Central memory CD8-positive, alpha-beta T cell (primary cell): Measurements from ENCODE around the gene SOX4.

ENCODE experiments used
- ATAC-seq: fragments of 150-1000 bp; cut with Tn5 transposase; replicated peaks from 2 replicates; pipeline ENCODE4 v1.10.0; 2022; ENCODE audit warnings: mild to moderate bottlenecking, moderate FRiP score, moderate number of reproducible peaks; ENCODE audit not compliant: poor library complexity, severe bottlenecking; ENCODE audit errors: extremely low read depth
- DNase-seq, 2 donors: peaks; one replicate each; pipeline ENCODE4 v3.0.0; 2021; ENCODE audit warnings: low spot score in 2 of 2
- H3K27ac Mint-ChIP-seq: one replicate; pipeline ENCODE4 v1.8.0; 2022; ENCODE audit warnings: low read depth, mild to moderate bottlenecking, moderate library complexity, mixed read lengths
- H3K27me3 Mint-ChIP-seq: one replicate; pipeline ENCODE4 v1.8.0; 2022; ENCODE audit warnings: mixed read lengths
- H3K36me3 Mint-ChIP-seq: one replicate; pipeline ENCODE4 v1.8.0; 2022; ENCODE audit warnings: mild to moderate bottlenecking, moderate library complexity, mixed read lengths; ENCODE audit not compliant: insufficient read depth
- H3K4me1 Mint-ChIP-seq: one replicate; pipeline ENCODE4 v1.8.0; 2022; ENCODE audit warnings: mixed read lengths
- H3K4me3 Mint-ChIP-seq: one replicate; pipeline ENCODE4 v1.8.0; 2022; ENCODE audit warnings: mild to moderate bottlenecking, moderate library complexity, mixed read lengths
- H3K9me3 Mint-ChIP-seq: one replicate; pipeline ENCODE4 v1.8.0; 2022; ENCODE audit warnings: mixed read lengths

Gene SOX4

DNA sequence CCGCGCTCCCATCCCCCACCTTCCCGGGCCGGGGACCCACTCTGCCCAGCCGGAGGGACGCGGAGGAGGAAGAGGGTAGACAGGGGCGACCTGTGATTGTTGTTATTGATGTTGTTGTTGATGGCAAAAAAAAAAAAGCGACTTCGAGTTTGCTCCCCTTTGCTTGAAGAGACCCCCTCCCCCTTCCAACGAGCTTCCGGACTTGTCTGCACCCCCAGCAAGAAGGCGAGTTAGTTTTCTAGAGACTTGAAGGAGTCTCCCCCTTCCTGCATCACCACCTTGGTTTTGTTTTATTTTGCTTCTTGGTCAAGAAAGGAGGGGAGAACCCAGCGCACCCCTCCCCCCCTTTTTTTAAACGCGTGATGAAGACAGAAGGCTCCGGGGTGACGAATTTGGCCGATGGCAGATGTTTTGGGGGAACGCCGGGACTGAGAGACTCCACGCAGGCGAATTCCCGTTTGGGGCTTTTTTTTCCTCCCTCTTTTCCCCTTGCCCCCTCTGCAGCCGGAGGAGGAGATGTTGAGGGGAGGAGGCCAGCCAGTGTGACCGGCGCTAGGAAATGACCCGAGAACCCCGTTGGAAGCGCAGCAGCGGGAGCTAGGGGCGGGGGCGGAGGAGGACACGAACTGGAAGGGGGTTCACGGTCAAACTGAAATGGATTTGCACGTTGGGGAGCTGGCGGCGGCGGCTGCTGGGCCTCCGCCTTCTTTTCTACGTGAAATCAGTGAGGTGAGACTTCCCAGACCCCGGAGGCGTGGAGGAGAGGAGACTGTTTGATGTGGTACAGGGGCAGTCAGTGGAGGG lies 2.8 kb downstream of the SOX4 start:
- no peaks in the 10 kb centered on the region for H3K9me3 Mint-ChIP-seq
- H3K36me3 Mint-ChIP-seq = peaks cover 13% of the 10 kb centered on the region
- H3K4me1 Mint-ChIP-seq = peaks cover 23% of the 10 kb centered on the region
- ATAC-seq (no peak), DNase-seq (no peak)
- H3K27ac Mint-ChIP-seq = peak overlapping the region; percentile 90
- H3K27me3 Mint-ChIP-seq = peaks cover 49% of the 10 kb centered on the region
- H3K4me3 Mint-ChIP-seq = no peak overlapping the region

DNA sequence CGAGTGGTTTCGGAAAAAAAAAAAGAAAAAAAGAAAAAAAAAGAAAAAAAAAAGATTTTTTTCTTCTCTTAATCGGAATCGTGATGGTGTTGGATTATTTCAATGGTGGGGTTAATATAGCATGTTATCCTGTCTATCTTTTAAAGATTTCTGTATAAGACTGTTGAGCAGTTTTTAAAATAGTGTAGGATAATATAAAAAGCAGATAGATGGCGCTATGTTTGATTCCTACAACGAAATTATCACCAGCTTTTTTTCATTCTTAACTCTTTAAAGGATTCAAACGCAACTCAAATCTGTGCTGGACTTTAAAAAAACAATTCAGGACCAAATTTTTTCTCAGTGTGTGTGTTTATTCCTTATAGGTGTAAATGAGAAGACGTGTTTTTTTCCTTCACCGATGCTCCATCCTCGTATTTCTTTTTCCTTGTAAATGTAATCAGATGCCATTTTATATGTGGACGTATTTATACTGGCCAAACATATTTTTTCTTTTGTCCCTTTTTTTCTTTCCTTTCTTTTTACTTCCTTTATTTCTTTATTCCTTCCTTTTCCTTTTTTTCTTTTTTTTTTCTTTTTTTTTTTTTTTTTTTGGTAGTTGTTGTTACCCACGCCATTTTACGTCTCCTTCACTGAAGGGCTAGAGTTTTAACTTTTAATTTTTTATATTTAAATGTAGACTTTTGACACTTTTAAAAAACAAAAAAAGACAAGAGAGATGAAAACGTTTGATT lies 3.6 kb downstream of the SOX4 start:
- Mint-ChIP-seq H3K4me3 (no peak overlapping the region), H3K27ac (peak overlapping the region; percentile 90), H3K36me3 (peaks cover 13% of the 10 kb centered on the region), H3K27me3 (peaks cover 55% of the 10 kb centered on the region), H3K9me3 (no peaks in the 10 kb centered on the region), H3K4me1 (peaks cover 23% of the 10 kb centered on the region)
- ATAC-seq = no peak
- DNase-seq = no peak

DNA sequence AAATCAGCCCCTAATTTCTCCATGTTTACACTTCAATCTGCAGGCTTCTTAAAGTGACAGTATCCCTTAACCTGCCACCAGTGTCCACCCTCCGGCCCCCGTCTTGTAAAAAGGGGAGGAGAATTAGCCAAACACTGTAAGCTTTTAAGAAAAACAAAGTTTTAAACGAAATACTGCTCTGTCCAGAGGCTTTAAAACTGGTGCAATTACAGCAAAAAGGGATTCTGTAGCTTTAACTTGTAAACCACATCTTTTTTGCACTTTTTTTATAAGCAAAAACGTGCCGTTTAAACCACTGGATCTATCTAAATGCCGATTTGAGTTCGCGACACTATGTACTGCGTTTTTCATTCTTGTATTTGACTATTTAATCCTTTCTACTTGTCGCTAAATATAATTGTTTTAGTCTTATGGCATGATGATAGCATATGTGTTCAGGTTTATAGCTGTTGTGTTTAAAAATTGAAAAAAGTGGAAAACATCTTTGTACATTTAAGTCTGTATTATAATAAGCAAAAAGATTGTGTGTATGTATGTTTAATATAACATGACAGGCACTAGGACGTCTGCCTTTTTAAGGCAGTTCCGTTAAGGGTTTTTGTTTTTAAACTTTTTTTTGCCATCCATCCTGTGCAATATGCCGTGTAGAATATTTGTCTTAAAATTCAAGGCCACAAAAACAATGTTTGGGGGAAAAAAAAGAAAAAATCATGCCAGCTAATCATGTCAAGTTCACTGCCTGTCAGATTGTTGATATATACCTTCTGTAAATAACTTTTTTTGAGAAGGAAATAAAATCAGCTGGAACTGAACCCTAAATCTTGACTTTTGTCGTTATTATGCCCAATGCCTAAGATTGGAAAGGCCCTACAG lies 4.5 kb downstream of the SOX4 start:
- Mint-ChIP-seq H3K36me3 (peaks cover 13% of the 10 kb centered on the region), H3K27me3 (peaks cover 55% of the 10 kb centered on the region), H3K27ac (no peak overlapping the region), H3K4me3 (no peak overlapping the region), H3K9me3 (no peaks in the 10 kb centered on the region), H3K4me1 (peaks cover 23% of the 10 kb centered on the region)
- DNase-seq (no peak), ATAC-seq (no peak)

DNA sequence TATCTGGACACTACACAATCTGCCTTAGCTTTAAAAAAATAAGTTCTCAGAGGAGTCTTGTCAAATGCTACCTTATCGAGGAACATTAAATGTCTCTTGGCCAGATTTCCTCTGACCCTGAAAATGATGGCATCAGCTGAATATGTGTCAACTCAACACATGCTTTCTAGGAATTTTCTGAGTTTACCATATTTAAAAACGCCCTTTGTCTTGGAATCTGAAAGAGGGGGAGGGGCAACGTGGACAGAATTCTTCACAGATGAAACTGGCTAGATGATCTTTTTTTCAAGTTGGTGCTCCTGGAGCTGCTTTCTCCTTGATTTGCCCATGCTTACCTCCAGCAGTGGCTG lies 5.1 kb downstream of the SOX4 start:
- H3K27ac Mint-ChIP-seq = no peak overlapping the region
- peaks cover 55% of the 10 kb centered on the region for H3K27me3 Mint-ChIP-seq
- H3K9me3 Mint-ChIP-seq = no peaks in the 10 kb centered on the region
- DNase-seq (no peak), ATAC-seq (no peak)
- peaks cover 23% of the 10 kb centered on the region for H3K4me1 Mint-ChIP-seq
- peaks cover 13% of the 10 kb centered on the region for H3K36me3 Mint-ChIP-seq
- no peak overlapping the region for H3K4me3 Mint-ChIP-seq

DNA sequence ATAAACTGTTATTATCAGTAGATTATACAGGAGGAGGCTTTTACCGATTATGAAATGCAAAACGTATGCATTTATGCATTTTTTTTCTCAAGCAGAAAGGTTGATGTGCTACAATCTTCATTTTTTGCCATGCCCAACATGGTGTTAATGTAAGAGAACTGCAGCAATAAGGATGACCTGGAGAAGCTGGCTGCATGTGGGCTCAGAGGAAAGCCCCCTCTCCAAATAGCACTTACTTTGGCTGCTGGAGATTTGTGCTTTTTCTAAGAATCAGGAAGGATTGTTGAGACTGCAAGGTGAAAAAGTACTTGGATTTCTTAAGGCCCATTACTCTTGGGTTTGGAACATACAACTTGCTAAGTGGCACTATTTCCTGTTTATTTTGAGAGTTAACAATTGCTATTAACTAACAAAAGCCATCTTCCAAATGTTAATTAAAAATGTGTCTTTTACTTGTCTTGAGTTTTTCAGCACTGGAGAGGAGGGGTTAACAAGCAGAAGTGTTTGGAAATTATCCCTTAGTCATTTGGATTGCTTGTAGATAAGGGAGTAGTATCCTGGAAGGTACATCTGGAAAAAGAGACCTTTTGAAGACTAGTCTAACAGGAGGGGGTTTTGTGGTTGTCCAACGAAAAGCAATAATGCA lies 5.6 kb downstream of the SOX4 start:
- Mint-ChIP-seq H3K27me3 (peaks cover 57% of the 10 kb centered on the region), H3K4me1 (peaks cover 23% of the 10 kb centered on the region), H3K4me3 (no peak overlapping the region), H3K9me3 (no peaks in the 10 kb centered on the region), H3K27ac (no peak overlapping the region), H3K36me3 (peaks cover 13% of the 10 kb centered on the region)
- DNase-seq = no peak
- ATAC-seq = no peak

DNA sequence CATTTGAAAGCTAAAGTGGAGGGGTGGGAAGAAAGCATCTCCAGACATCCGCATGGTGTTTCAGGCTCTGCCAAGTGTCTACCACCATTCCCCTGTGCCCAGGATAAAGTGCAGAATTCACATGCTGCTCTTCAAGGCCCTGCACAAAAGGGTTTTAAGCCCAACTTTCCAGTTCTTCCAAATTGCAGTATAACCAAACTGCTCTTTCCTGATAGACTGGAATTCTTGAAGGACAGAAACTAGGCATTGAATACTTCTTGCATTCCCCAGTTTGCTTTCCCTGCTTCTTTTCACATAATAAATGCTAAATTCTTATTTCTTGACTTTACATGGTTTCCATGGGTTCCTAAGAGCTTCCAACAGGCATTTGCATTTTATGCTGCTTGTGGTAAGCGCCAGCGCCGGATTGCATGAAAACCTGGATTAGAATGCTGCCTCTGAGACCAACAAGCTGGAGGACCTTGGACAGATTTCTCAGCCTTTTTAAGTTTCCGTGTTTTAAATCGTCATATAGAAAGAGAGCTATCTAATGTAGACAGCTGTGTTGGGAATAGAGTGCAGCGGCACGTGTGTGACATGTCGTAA lies 7.9 kb downstream of the SOX4 start:
- no peak for DNase-seq
- Mint-ChIP-seq H3K9me3 (no peaks in the 10 kb centered on the region), H3K36me3 (peaks cover 4% of the 10 kb centered on the region), H3K27me3 (peaks cover 64% of the 10 kb centered on the region), H3K4me3 (no peak overlapping the region), H3K27ac (no peak overlapping the region), H3K4me1 (peaks cover 8% of the 10 kb centered on the region)
- no peak for ATAC-seq

DNA sequence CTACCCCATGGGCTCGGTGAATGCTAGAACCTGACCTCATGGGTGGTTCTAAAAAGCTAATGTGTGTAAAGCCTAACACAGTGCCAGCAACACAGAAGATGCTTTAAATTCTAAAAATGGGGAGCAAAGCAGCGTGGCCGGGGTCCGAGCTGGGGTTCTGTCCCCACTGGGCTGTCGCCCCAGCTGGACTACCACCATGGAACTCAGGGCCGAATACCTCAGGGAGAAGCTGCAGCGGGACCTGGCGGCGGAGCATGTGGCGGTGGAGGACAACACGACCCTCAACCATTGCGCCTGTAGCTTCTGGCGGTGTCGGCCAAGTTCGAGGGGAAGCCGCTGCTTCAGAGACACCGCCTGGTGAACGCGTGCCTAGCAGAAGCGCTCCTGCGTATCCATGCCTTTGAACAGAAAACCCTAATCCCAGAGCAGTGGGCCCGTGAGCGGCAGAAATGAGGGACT lies 8.4 kb downstream of the SOX4 start:
- Mint-ChIP-seq H3K27me3 (peaks cover 64% of the 10 kb centered on the region), H3K27ac (no peak overlapping the region), H3K9me3 (no peaks in the 10 kb centered on the region), H3K4me1 (peaks cover 2% of the 10 kb centered on the region), H3K4me3 (no peak overlapping the region), H3K36me3 (peaks cover under 1% of the 10 kb centered on the region)
- DNase-seq (no peak), ATAC-seq (no peak)

DNA sequence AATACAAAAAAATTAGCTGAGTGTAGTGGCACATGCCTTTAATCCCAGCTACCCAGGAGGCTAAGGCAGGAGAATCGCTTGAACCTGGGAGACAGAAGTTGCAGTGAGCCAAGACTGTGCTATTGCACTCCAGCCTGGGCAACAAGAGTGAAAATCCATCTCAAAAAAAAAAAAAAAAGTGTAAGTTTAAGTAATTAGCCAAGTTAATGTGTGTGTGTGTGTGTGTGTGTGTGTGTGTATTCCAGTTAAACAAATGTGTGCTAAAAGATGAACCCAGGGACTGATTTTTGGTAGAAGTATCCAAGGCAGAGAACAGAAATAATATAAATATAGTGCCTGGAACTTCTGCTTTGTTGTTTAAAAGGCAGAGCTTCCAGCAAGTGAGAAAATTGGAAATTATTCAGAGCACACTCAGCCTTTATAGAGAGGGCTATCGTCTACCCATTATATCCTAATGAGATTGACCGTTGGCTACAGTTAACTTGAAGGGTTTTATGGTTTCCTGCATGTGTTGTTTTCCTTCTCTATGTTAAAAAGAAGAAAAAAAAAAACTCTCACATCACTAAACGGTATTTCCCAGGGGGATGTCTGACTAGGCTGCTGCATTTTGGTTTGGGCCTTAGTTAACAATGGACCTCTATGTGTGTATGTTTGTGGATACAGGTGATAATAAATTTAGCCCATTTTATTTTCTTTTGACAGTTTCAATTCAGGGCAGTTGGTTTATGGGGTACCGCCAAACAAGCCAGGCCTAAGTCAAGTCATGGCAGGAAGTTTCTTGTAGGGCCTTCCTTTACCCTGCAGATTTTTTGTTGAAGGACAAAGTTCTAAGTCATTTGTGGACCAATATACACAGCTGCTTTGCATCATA lies 9.8 kb downstream of the SOX4 start:
- DNase-seq (no peak), ATAC-seq (no peak)
- Mint-ChIP-seq H3K4me3 (no peak overlapping the region), H3K27ac (no peak overlapping the region), H3K9me3 (no peaks in the 10 kb centered on the region), H3K27me3 (peaks cover 56% of the 10 kb centered on the region), H3K4me1 (no peaks in the 10 kb centered on the region), H3K36me3 (no peaks in the 10 kb centered on the region)

DNA sequence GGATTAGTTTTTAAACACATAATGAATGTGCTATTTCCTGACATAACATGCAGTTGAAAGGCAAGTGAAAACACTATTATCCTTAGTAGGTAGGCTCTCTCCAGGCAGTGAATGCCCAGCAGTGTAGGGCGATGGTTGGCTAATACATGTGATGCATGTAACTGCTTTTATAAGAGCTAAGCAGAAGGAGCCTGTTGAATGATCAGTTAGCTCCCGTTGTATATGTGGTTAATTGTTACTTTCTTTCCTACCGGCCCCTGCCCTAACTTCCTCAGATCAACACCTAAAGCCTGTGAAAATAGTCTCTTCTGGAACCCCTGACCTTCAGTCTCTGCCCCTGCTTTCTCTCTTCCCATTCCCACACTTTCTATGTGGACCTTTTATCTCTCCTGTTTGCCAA lies 10.5 kb downstream of the SOX4 start:
- H3K27ac Mint-ChIP-seq = no peak overlapping the region
- no peak for DNase-seq
- H3K9me3 Mint-ChIP-seq = no peaks in the 10 kb centered on the region
- no peaks in the 10 kb centered on the region for H3K36me3 Mint-ChIP-seq
- no peak for ATAC-seq
- no peaks in the 10 kb centered on the region for H3K4me1 Mint-ChIP-seq
- H3K4me3 Mint-ChIP-seq = no peak overlapping the region
- H3K27me3 Mint-ChIP-seq = peaks cover 49% of the 10 kb centered on the region

DNA sequence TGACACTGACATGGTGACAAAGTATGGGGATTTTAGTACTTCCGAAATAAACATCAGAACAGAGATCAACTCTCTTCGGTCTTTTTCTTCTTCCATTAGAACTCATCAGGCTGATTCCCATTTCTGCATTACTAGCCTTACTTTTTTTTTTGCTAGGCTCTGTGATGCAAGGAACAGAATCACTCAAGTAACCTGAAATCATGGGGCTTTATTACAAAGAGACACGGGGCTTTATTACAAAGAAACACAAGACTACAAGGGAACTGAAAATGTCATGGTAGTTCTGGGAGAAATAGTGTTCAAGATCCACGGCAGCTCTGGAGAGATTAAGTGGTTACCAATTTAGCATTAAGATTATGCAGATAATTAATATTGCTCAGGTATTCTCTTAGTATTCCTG lies 11.6 kb downstream of the SOX4 start:
- DNase-seq = no peak
- no peaks in the 10 kb centered on the region for H3K9me3 Mint-ChIP-seq
- H3K4me3 Mint-ChIP-seq = no peak overlapping the region

DNA sequence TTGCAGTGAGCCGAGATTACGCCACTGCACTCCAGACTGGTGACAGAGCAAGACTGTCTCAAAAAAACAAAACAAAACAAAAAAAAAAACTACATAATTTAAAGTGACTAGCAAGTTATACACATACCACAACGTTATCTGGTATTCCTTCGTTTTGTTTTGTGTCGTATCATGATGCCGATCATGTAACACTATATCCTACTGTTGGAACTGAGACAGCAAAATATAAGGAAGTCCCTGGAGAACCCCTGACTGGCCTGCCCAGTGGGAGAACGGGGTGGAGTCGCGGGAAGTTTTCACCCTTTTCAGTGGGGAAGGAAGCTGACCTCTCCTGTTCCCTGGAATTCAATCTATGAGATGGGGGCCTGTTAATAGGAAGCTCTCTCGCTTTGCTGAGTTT lies 15.1 kb downstream of the SOX4 start:
- ATAC-seq (no peak), DNase-seq (no peak)
- H3K4me3 Mint-ChIP-seq = no peak overlapping the region
- no peaks in the 10 kb centered on the region for H3K9me3 Mint-ChIP-seq
- no peaks in the 10 kb centered on the region for H3K4me1 Mint-ChIP-seq
- no peak overlapping the region for H3K27ac Mint-ChIP-seq
- peaks cover 34% of the 10 kb centered on the region for H3K27me3 Mint-ChIP-seq
- H3K36me3 Mint-ChIP-seq = no peaks in the 10 kb centered on the region

More for the DNA sequence above, 11.6 kb downstream of the SOX4 start:
- Mint-ChIP-seq H3K4me1 (no peaks in the 10 kb centered on the region), H3K27me3 (peaks cover 40% of the 10 kb centered on the region), H3K36me3 (no peaks in the 10 kb centered on the region), H3K27ac (no peak overlapping the region)
- ATAC-seq = no peak
